Liver (tissue), 3 donors: ENCODE results near the gene RTN4IP1.

Experiments
- FOXA1 ChIP-seq: IDR thresholded peaks from 2 replicates; pipeline ENCODE4 v1.6.1; 2016; ENCODE audit warnings: antibody characterized with exemption
- FOXA2 ChIP-seq: IDR thresholded peaks from 2 replicates; pipeline ENCODE4 v1.6.1; 2016; ENCODE audit warnings: antibody characterized with exemption
- GABPA ChIP-seq, 2 donors: IDR thresholded peaks in 1 of 2; conservative IDR thresholded peaks in 1 of 2; 2 replicates each; pipeline ENCODE4 v1.6.1; 2016; ENCODE audit warnings: antibody characterized with exemption in 2 of 2, mild to moderate bottlenecking in 1 of 2, moderate library complexity in 1 of 2
- JUND ChIP-seq, 2 donors: IDR thresholded peaks; 2 replicates each; pipeline ENCODE4 v1.6.1; 2016; ENCODE audit warnings: antibody characterized with exemption in 2 of 2
- RAD21 ChIP-seq, 2 donors: IDR thresholded peaks; 2 replicates each; pipeline ENCODE4 v1.6.1; 2016; ENCODE audit warnings: antibody characterized with exemption in 2 of 2, mild to moderate bottlenecking in 2 of 2
- SP1 ChIP-seq: IDR thresholded peaks from 2 replicates; pipeline ENCODE4 v1.6.1; 2018; ENCODE audit warnings: antibody characterized with exemption, mild to moderate bottlenecking
- TAF1 ChIP-seq: conservative IDR thresholded peaks from 2 replicates; pipeline ENCODE4 v1.6.1; 2016; ENCODE audit warnings: antibody characterized with exemption, mild to moderate bottlenecking
- YY1 ChIP-seq: IDR thresholded peaks from 2 replicates; pipeline ENCODE4 v1.6.1; 2016; ENCODE audit warnings: antibody characterized with exemption, mild to moderate bottlenecking
- TF ChIP-seq, protein P1 (sequence below): fragments of 150-350 bp; IDR thresholded peaks from 2 replicates; pipeline ENCODE4 v1.5.1; 2017; ENCODE audit warnings: improper control_type of control experiment, low read depth, low read length; ENCODE audit not compliant: missing input control
- TF ChIP-seq, protein P2 (sequence below): IDR thresholded peaks from 2 replicates; pipeline ENCODE4 v1.6.1; 2016; ENCODE audit warnings: antibody characterized with exemption
- TF ChIP-seq, protein P3 (sequence below): IDR thresholded peaks from 2 replicates; pipeline ENCODE4 v1.6.1; 2016; ENCODE audit warnings: antibody characterized with exemption, mild to moderate bottlenecking
- TF ChIP-seq, protein P4 (sequence below): IDR thresholded peaks from 2 replicates; pipeline ENCODE4 v1.6.1; 2016; ENCODE audit warnings: antibody characterized with exemption
- TF ChIP-seq, protein P5 (sequence below): IDR thresholded peaks from 2 replicates; pipeline ENCODE4 v1.6.1; 2016; ENCODE audit warnings: antibody characterized with exemption
- donor health status: healthy.
- donor health status: healthy.

DNA sequence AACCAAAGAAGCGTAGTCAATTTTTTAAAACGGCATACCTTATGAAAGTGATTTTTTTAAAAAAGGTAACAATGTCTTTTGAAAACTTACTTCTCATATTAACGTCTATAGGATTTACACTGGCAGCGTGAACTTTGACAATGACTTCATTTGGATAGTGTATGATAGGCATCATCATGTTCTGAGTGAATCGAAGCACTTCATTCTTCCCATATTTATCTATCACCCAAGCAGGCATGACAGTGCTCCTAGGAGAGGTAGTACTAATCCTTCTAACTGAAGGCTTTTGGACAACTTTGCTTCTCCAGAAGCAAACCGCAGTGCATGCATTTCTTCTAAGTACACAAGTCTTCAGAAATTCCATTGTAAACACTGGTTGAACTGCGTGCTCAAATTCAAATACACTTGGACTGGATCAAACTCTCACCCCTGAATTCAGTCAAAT, 618 bp downstream of the RTN4IP1 start:
- TF ChIP-seq, protein P1, sequence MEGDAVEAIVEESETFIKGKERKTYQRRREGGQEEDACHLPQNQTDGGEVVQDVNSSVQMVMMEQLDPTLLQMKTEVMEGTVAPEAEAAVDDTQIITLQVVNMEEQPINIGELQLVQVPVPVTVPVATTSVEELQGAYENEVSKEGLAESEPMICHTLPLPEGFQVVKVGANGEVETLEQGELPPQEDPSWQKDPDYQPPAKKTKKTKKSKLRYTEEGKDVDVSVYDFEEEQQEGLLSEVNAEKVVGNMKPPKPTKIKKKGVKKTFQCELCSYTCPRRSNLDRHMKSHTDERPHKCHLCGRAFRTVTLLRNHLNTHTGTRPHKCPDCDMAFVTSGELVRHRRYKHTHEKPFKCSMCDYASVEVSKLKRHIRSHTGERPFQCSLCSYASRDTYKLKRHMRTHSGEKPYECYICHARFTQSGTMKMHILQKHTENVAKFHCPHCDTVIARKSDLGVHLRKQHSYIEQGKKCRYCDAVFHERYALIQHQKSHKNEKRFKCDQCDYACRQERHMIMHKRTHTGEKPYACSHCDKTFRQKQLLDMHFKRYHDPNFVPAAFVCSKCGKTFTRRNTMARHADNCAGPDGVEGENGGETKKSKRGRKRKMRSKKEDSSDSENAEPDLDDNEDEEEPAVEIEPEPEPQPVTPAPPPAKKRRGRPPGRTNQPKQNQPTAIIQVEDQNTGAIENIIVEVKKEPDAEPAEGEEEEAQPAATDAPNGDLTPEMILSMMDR: no peak
- TF ChIP-seq RAD21 (IDR thresholded peaks at IDR 0.05) (no peak), TAF1 (no peak), SP1 (no peak), YY1 (no peak), FOXA1 (no peak), GABPA (IDR thresholded peaks at IDR 0.05 in 1 of 2, conservative IDR thresholded peaks at IDR 0.05 in 1 of 2) (no peak), JUND (IDR thresholded peaks at IDR 0.05) (no peak), FOXA2 (peak; percentile 66)
- TF ChIP-seq, protein P2, sequence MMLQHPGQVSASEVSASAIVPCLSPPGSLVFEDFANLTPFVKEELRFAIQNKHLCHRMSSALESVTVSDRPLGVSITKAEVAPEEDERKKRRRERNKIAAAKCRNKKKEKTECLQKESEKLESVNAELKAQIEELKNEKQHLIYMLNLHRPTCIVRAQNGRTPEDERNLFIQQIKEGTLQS: no peak
- TF ChIP-seq, protein P3, sequence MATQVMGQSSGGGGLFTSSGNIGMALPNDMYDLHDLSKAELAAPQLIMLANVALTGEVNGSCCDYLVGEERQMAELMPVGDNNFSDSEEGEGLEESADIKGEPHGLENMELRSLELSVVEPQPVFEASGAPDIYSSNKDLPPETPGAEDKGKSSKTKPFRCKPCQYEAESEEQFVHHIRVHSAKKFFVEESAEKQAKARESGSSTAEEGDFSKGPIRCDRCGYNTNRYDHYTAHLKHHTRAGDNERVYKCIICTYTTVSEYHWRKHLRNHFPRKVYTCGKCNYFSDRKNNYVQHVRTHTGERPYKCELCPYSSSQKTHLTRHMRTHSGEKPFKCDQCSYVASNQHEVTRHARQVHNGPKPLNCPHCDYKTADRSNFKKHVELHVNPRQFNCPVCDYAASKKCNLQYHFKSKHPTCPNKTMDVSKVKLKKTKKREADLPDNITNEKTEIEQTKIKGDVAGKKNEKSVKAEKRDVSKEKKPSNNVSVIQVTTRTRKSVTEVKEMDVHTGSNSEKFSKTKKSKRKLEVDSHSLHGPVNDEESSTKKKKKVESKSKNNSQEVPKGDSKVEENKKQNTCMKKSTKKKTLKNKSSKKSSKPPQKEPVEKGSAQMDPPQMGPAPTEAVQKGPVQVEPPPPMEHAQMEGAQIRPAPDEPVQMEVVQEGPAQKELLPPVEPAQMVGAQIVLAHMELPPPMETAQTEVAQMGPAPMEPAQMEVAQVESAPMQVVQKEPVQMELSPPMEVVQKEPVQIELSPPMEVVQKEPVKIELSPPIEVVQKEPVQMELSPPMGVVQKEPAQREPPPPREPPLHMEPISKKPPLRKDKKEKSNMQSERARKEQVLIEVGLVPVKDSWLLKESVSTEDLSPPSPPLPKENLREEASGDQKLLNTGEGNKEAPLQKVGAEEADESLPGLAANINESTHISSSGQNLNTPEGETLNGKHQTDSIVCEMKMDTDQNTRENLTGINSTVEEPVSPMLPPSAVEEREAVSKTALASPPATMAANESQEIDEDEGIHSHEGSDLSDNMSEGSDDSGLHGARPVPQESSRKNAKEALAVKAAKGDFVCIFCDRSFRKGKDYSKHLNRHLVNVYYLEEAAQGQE: no peak
- TF ChIP-seq, protein P4, sequence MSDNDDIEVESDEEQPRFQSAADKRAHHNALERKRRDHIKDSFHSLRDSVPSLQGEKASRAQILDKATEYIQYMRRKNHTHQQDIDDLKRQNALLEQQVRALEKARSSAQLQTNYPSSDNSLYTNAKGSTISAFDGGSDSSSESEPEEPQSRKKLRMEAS: no peak
- TF ChIP-seq, protein P5, sequence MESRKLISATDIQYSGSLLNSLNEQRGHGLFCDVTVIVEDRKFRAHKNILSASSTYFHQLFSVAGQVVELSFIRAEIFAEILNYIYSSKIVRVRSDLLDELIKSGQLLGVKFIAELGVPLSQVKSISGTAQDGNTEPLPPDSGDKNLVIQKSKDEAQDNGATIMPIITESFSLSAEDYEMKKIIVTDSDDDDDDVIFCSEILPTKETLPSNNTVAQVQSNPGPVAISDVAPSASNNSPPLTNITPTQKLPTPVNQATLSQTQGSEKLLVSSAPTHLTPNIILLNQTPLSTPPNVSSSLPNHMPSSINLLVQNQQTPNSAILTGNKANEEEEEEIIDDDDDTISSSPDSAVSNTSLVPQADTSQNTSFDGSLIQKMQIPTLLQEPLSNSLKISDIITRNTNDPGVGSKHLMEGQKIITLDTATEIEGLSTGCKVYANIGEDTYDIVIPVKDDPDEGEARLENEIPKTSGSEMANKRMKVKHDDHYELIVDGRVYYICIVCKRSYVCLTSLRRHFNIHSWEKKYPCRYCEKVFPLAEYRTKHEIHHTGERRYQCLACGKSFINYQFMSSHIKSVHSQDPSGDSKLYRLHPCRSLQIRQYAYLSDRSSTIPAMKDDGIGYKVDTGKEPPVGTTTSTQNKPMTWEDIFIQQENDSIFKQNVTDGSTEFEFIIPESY: no peak
